ENCODE data around the gene IL19.
A peak's percentile ranks its signal among the peaks of the same experiment; 100 is the strongest.

IL19 gene

DNA sequence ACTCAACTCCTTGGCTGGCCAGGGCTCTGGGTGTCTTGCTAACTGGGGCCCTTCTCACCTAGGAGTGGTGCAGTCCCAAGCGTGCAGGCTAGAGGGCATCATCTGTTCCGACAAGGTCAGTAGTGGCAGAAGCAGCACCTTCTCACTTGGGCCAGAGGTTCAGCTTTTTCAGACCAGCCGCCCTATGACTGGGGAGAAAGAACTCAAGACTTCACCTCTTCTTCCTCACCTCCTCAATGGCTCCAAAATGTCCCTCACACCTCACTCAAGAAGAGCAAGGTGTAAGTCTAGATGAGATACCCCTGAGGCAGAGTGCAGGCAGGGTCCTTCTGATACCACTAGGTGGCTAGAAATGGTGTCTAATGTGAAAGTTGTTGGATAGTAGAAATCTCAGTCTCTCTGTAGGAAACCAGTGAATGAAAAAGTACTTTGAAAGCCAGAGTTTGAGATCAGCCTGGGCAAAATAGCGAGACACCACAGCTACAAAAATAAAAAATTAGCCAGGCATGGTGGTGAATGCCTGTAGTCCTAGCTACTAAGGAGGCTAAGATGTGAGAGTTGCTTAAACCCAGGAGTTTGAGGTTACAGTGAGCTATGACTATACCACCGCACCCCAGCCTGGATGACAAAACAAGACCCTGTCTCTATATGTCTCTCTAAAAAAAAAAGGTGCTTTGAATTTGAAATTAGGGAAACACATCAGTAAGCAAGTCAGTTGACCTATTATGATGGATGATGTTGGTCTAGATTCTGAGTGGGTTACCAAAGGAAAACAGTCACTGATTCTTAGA, 86.3 kb downstream of the IL19 start:
- TF ChIP-seq CTCF (IDR thresholded peaks at IDR 0.05; ENCODE audit: low read depth, low read length, missing control alignments): peak; percentile 56
- no peak overlapping the region for H3K4me3 ChIP-seq (ENCODE audit: low read depth, low read length)
- DNase-seq (ENCODE audit: low read depth): no peak

- DNase-seq (ENCODE audit: low read depth): no peak
- H3K4me3 ChIP-seq (ENCODE audit: low read depth, low read length): no peak overlapping the region
- no peak for TF ChIP-seq CTCF (IDR thresholded peaks at IDR 0.05; ENCODE audit: low read depth, low read length, missing control alignments)
These were observed 88.5 kb downstream of the IL19 start for GRCh38 chr1:206859082-206859521.

- no peak for DNase-seq (ENCODE audit: low read depth)
- H3K4me3 ChIP-seq (ENCODE audit: low read depth, low read length): no peak overlapping the region
These were observed 89.6 kb downstream of the IL19 start for GRCh38 chr1:206860165-206860564.

DNA sequence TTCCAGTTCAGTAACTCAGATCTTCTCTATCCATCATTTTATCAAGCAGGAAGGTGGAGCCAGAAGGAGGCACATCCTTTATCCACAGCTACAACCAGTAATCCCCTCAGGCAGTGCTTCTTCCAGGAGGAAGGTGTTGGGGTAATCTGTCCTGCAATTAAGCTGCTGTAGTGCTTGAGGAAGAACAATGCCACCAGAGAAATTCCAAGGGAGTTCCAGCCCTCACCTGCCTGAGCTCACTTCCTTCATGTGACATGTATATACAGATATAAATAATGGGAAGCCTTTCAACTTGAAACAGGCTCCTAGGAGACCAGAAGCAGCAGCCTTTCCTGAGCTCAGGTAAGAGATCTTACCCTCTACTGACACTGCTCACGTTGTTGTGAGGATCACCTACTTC, 92.7 kb downstream of the IL19 start:
- no peak for DNase-seq (ENCODE audit: low read depth)
- no peak overlapping the region for H3K4me3 ChIP-seq (ENCODE audit: low read depth, low read length)
- no peak for TF ChIP-seq CTCF (IDR thresholded peaks at IDR 0.05; ENCODE audit: low read depth, low read length, missing control alignments)

More at GRCh38 chr1:206860165-206860564, 89.6 kb downstream of the IL19 start:
- no peak for TF ChIP-seq CTCF (IDR thresholded peaks at IDR 0.05; ENCODE audit: low read depth, low read length, missing control alignments)

DNA sequence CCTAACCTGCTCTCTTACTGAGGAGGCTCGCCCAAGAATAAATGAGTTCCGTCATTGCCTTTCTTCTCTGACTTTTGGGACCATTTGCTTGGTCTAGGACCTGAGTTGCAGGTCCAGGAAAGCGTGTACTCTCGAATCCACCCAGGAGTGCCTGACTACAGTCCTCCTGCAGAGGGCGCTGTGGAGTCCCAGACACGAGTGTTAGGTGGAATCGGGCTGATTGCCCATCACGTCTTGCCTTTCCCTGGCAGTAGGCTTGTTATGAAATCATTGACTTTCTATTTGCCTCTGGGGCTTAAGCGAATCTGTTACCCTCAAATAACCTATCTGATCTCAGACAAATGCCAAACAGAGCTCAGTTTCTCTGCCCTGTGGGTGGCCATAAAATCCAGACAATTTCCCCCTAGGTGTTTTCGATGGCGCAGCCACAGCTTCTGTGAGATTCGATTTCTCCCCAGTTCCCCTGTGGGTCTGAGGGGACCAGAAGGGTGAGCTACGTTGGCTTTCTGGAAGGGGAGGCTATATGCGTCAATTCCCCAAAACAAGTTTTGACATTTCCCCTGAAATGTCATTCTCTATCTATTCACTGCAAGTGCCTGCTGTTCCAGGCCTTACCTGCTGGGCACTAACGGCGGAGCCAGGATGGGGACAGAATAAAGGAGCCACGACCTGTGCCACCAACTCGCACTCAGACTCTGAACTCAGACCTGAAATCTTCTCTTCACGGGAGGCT, 94.5 kb downstream of the IL19 start, which contains the start of gene IL20:
Gene IL20 (plus strand): TSS at position 685 of the 733 bp plus-strand sequence. CDS start 230 bp downstream, outside the sequence.
- DNase-seq (ENCODE audit: low read depth): peak; percentile 30
- H3K4me3 ChIP-seq (ENCODE audit: low read depth, low read length): no peak within 1 kb of the TSS
- TF ChIP-seq CTCF (IDR thresholded peaks at IDR 0.05; ENCODE audit: low read depth, low read length, missing control alignments): peak; percentile 98

DNA sequence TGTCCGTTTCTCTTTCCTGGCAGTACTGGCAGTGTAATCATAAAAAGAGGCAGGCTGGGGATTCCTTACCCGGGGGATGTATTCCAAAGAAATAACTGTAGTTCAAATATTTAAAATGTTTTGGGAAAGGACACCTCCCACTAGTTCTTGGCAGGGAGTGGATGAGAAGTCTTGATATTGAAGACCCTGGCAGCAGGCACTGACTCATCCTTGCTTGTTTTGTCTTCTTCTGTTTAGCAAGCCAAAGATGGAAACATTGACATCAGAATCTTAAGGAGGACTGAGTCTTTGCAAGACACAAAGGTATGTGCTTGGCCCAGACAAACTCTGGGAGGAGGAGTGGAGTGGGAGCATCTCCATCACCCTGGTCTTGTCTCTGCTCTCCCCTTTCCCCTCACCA, 95.5 kb downstream of the IL19 start:
- no peak for DNase-seq (ENCODE audit: low read depth)
- TF ChIP-seq CTCF (IDR thresholded peaks at IDR 0.05; ENCODE audit: low read depth, low read length, missing control alignments): no peak
- no peak overlapping the region for H3K4me3 ChIP-seq (ENCODE audit: low read depth, low read length)
